HEK293 (cell line): ENCODE results near the gene SHMT2.

Experiments used
- KLF16 ChIP-seq: fragments of 450-650 bp; formaldehyde crosslinking; IDR thresholded peaks from 2 replicates; pipeline ENCODE4 v1.5.1; 2017; ENCODE audit warnings: missing biosample characterization, missing genetic modification characterization
- KLF8 ChIP-seq: fragments of 450-650 bp; formaldehyde crosslinking; IDR thresholded peaks from 2 replicates; pipeline ENCODE4 v1.5.1; 2016; ENCODE audit warnings: missing biosample characterization, missing genetic modification characterization
- KLF9 ChIP-seq: fragments of 450-650 bp; formaldehyde crosslinking; IDR thresholded peaks from 2 replicates; pipeline ENCODE4 v1.5.1; 2016; ENCODE audit warnings: missing biosample characterization, missing genetic modification characterization, low read depth
- SCRT2 ChIP-seq: fragments of 450-650 bp; formaldehyde crosslinking; IDR thresholded peaks from 2 replicates; pipeline ENCODE4 v1.5.1; 2016; ENCODE audit warnings: missing biosample characterization, missing genetic modification characterization
- SP3 ChIP-seq: fragments of 450-650 bp; formaldehyde crosslinking; IDR thresholded peaks from 2 replicates; pipeline ENCODE4 v1.5.1; 2016; ENCODE audit warnings: missing biosample characterization, missing genetic modification characterization
- TRIM28 ChIP-seq: IDR thresholded peaks from 2 replicates; pipeline ENCODE4 v1.6.1; 2011; ENCODE audit warnings: low read length, control low read depth, borderline replicate concordance
- WT1 ChIP-seq: fragments of 450-650 bp; formaldehyde crosslinking; IDR thresholded peaks from 2 replicates; pipeline ENCODE4 v1.5.1; 2016; ENCODE audit warnings: missing biosample characterization, missing genetic modification characterization
- YY2 ChIP-seq: fragments of 450-650 bp; formaldehyde crosslinking; IDR thresholded peaks from 2 replicates; pipeline ENCODE4 v1.5.1; 2016; ENCODE audit warnings: missing biosample characterization, missing genetic modification characterization
- ZBTB17 ChIP-seq: fragments of 450-650 bp; formaldehyde crosslinking; IDR thresholded peaks from 2 replicates; pipeline ENCODE4 v1.5.1; 2016; ENCODE audit warnings: missing biosample characterization, missing genetic modification characterization
- ZBTB20 ChIP-seq: fragments of 450-650 bp; formaldehyde crosslinking; IDR thresholded peaks from 2 replicates; pipeline ENCODE4 v1.5.1; 2016; ENCODE audit warnings: missing biosample characterization, missing genetic modification characterization
- ZBTB48 ChIP-seq: fragments of 450-650 bp; formaldehyde crosslinking; IDR thresholded peaks from 2 replicates; pipeline ENCODE4 v1.5.1; 2016; ENCODE audit warnings: missing biosample characterization, missing genetic modification characterization
- ZBTB8A ChIP-seq: fragments of 450-650 bp; formaldehyde crosslinking; IDR thresholded peaks from 2 replicates; pipeline ENCODE4 v1.5.1; 2016; ENCODE audit warnings: missing biosample characterization, missing genetic modification characterization
- ZEB2 ChIP-seq: fragments of 450-650 bp; formaldehyde crosslinking; IDR thresholded peaks from 2 replicates; pipeline ENCODE4 v1.5.1; 2016; ENCODE audit warnings: missing biosample characterization, missing genetic modification characterization
- ZFP69B ChIP-seq: fragments of 450-650 bp; formaldehyde crosslinking; IDR thresholded peaks from 2 replicates; pipeline ENCODE4 v1.5.1; 2016; ENCODE audit warnings: missing biosample characterization, missing genetic modification characterization
- ZNF157 ChIP-seq: fragments of 450-650 bp; formaldehyde crosslinking; IDR thresholded peaks from 2 replicates; pipeline ENCODE4 v1.5.1; 2016; ENCODE audit warnings: missing biosample characterization, missing genetic modification characterization
- ZNF335 ChIP-seq: fragments of 450-650 bp; formaldehyde crosslinking; conservative IDR thresholded peaks from 2 replicates; pipeline ENCODE4 v1.5.1; 2016; ENCODE audit warnings: missing biosample characterization, missing genetic modification characterization
- ZNF423 ChIP-seq: fragments of 450-650 bp; formaldehyde crosslinking; IDR thresholded peaks from 2 replicates; pipeline ENCODE4 v1.5.1; 2016; ENCODE audit warnings: missing biosample characterization, missing genetic modification characterization
- ZNF610 ChIP-seq: fragments of 450-650 bp; formaldehyde crosslinking; IDR thresholded peaks from 2 replicates; pipeline ENCODE4 v1.5.1; 2016; ENCODE audit warnings: missing biosample characterization, missing genetic modification characterization, borderline replicate concordance
- ZNF623 ChIP-seq: fragments of 450-650 bp; formaldehyde crosslinking; IDR thresholded peaks from 2 replicates; pipeline ENCODE4 v1.5.1; 2016; ENCODE audit warnings: missing biosample characterization, missing genetic modification characterization
- ZNF747 ChIP-seq: fragments of 450-650 bp; formaldehyde crosslinking; IDR thresholded peaks from 2 replicates; pipeline ENCODE4 v1.5.1; 2016; ENCODE audit warnings: missing biosample characterization, missing genetic modification characterization
- TF ChIP-seq, protein P1 (sequence below): fragments of 450-650 bp; formaldehyde crosslinking; IDR thresholded peaks from 2 replicates; pipeline ENCODE4 v1.5.1; 2016; ENCODE audit warnings: missing biosample characterization, missing genetic modification characterization
- TF ChIP-seq, protein P2 (sequence below): fragments of 450-650 bp; formaldehyde crosslinking; IDR thresholded peaks from 2 replicates; pipeline ENCODE4 v1.5.1; 2016; ENCODE audit warnings: missing biosample characterization, missing genetic modification characterization
- TF ChIP-seq, protein P3 (sequence below): fragments of 450-650 bp; formaldehyde crosslinking; IDR thresholded peaks from 2 replicates; pipeline ENCODE4 v1.5.1; 2016; ENCODE audit warnings: missing biosample characterization, missing genetic modification characterization
- TF ChIP-seq, protein P4 (sequence below): fragments of 450-650 bp; formaldehyde crosslinking; IDR thresholded peaks from 2 replicates; pipeline ENCODE4 v1.5.1; 2017; ENCODE audit warnings: missing biosample characterization, missing genetic modification characterization
- TF ChIP-seq, protein P5 (sequence below): fragments of 450-650 bp; formaldehyde crosslinking; IDR thresholded peaks from 2 replicates; pipeline ENCODE4 v1.5.1; 2017; ENCODE audit warnings: missing biosample characterization, mild to moderate bottlenecking, missing genetic modification characterization, moderate library complexity
- TF ChIP-seq, protein P6 (sequence below): fragments of 450-650 bp; formaldehyde crosslinking; IDR thresholded peaks from 2 replicates; pipeline ENCODE4 v1.5.1; 2016; ENCODE audit warnings: missing biosample characterization, missing genetic modification characterization

Gene SHMT2

DNA sequence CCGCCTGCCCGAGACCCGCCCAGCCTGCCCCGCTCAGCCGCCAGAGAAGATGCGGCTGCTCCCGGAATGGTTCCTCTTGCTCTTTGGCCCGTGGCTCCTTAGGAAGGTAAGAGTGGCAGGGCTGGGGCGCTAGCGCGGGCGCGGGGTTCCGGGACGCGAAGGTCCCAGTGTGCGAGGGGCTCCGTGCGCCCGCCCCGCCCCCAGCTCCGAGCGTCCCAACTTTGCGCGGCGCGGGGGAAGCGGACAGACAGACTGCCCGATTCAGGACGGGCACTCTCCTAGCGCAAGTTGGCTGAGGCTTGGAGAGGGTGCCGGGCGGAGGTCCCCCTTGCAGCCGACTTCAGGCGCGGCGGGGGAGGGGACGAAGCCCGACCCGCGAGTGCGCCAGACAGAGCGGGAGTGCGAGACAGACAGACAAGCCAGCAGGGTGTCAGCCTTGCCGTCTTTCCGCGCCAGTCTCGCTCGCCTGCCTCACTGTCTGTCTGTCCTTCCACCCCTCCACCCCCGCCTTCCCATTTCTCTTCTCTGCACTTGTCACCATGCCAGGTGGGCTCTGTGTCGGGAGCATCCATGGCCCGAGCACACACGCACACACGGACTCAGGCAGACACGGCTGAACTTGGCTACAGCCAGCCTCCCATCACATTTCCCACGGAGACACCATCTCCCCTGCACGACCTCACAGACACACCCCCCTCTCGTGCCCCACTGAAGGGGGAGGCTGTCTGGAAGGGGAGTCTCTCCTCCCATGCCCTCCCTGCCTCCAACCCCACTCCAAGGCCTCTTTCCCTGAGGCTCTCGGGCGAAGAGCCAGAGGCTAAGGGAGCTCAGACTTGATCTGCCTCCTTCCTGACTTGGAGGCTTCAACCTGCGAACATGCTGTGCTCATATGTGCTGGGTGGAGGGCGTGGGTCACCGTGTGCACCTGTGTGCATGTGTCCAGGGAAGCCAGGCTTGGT is 12.3 kb upstream of the SHMT2 start (continued):
- TF ChIP-seq, protein P1, sequence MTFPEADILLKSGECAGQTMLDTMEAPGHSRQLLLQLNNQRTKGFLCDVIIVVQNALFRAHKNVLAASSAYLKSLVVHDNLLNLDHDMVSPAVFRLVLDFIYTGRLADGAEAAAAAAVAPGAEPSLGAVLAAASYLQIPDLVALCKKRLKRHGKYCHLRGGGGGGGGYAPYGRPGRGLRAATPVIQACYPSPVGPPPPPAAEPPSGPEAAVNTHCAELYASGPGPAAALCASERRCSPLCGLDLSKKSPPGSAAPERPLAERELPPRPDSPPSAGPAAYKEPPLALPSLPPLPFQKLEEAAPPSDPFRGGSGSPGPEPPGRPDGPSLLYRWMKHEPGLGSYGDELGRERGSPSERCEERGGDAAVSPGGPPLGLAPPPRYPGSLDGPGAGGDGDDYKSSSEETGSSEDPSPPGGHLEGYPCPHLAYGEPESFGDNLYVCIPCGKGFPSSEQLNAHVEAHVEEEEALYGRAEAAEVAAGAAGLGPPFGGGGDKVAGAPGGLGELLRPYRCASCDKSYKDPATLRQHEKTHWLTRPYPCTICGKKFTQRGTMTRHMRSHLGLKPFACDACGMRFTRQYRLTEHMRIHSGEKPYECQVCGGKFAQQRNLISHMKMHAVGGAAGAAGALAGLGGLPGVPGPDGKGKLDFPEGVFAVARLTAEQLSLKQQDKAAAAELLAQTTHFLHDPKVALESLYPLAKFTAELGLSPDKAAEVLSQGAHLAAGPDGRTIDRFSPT (tag by site-specific recombination) = peak; percentile 56
- TF ChIP-seq ZNF335 (tag by site-specific recombination) = peak; percentile 88
- peak; percentile 35; the same call in 1 of the 2 replicates for TF ChIP-seq YY2
- 0 out of 2 replicates have a peak, but pooled peaks have one; percentile 56 for TF ChIP-seq ZNF423 (tag by site-specific recombination)
- peak; percentile 85 for TF ChIP-seq KLF16 (tag by site-specific recombination)
- TF ChIP-seq ZBTB48 (tag by site-specific recombination) = peak; percentile 80
- peak; percentile 88 for TF ChIP-seq ZEB2 (tag by site-specific recombination)
- TF ChIP-seq KLF8 (tag by site-specific recombination) = peak; percentile 58; the same call in 1 of the 2 replicates
- TF ChIP-seq ZBTB17 (tag by site-specific recombination) = peak; percentile 80; the same call in 1 of the 2 replicates
- TF ChIP-seq SP3 = peak; percentile 25
- TF ChIP-seq, protein P2, sequence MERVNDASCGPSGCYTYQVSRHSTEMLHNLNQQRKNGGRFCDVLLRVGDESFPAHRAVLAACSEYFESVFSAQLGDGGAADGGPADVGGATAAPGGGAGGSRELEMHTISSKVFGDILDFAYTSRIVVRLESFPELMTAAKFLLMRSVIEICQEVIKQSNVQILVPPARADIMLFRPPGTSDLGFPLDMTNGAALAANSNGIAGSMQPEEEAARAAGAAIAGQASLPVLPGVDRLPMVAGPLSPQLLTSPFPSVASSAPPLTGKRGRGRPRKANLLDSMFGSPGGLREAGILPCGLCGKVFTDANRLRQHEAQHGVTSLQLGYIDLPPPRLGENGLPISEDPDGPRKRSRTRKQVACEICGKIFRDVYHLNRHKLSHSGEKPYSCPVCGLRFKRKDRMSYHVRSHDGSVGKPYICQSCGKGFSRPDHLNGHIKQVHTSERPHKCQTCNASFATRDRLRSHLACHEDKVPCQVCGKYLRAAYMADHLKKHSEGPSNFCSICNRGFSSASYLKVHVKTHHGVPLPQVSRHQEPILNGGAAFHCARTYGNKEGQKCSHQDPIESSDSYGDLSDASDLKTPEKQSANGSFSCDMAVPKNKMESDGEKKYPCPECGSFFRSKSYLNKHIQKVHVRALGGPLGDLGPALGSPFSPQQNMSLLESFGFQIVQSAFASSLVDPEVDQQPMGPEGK = peak; percentile 83
- no peak for TF ChIP-seq TRIM28
- TF ChIP-seq ZNF623 (tag by site-specific recombination) = no peak
- peak; percentile 86 for TF ChIP-seq KLF9 (tag by site-specific recombination)
- no peak for TF ChIP-seq ZNF747 (tag by site-specific recombination)
- TF ChIP-seq, protein P3, sequence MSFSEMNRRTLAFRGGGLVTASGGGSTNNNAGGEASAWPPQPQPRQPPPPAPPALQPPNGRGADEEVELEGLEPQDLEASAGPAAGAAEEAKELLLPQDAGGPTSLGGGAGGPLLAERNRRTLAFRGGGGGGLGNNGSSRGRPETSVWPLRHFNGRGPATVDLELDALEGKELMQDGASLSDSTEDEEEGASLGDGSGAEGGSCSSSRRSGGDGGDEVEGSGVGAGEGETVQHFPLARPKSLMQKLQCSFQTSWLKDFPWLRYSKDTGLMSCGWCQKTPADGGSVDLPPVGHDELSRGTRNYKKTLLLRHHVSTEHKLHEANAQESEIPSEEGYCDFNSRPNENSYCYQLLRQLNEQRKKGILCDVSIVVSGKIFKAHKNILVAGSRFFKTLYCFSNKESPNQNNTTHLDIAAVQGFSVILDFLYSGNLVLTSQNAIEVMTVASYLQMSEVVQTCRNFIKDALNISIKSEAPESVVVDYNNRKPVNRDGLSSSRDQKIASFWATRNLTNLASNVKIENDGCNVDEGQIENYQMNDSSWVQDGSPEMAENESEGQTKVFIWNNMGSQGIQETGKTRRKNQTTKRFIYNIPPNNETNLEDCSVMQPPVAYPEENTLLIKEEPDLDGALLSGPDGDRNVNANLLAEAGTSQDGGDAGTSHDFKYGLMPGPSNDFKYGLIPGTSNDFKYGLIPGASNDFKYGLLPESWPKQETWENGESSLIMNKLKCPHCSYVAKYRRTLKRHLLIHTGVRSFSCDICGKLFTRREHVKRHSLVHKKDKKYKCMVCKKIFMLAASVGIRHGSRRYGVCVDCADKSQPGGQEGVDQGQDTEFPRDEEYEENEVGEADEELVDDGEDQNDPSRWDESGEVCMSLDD (tag by site-specific recombination) = peak; percentile 84
- peak; percentile 67; the same call in 1 of the 2 replicates for TF ChIP-seq ZNF610 (tag by site-specific recombination)
- TF ChIP-seq, protein P4, sequence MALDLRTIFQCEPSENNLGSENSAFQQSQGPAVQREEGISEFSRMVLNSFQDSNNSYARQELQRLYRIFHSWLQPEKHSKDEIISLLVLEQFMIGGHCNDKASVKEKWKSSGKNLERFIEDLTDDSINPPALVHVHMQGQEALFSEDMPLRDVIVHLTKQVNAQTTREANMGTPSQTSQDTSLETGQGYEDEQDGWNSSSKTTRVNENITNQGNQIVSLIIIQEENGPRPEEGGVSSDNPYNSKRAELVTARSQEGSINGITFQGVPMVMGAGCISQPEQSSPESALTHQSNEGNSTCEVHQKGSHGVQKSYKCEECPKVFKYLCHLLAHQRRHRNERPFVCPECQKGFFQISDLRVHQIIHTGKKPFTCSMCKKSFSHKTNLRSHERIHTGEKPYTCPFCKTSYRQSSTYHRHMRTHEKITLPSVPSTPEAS = peak; percentile 66
- peak; percentile 29; the same call in 1 of the 2 replicates for TF ChIP-seq ZBTB20 (tag by site-specific recombination)
- TF ChIP-seq, protein P5, sequence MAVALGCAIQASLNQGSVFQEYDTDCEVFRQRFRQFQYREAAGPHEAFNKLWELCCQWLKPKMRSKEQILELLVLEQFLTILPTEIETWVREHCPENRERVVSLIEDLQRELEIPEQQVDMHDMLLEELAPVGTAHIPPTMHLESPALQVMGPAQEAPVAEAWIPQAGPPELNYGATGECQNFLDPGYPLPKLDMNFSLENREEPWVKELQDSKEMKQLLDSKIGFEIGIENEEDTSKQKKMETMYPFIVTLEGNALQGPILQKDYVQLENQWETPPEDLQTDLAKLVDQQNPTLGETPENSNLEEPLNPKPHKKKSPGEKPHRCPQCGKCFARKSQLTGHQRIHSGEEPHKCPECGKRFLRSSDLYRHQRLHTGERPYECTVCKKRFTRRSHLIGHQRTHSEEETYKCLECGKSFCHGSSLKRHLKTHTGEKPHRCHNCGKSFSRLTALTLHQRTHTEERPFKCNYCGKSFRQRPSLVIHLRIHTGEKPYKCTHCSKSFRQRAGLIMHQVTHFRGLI = peak; percentile 43; the same call in 1 of the 2 replicates
- TF ChIP-seq WT1 (tag by site-specific recombination) = peak; percentile 98
- TF ChIP-seq SCRT2 (tag by site-specific recombination) = peak; percentile 67
- peak; percentile 79 for TF ChIP-seq ZBTB8A (tag by site-specific recombination)
- TF ChIP-seq ZNF157 (tag by site-specific recombination) = no peak
- TF ChIP-seq ZFP69B (tag by site-specific recombination) = no peak
- TF ChIP-seq, protein P6, sequence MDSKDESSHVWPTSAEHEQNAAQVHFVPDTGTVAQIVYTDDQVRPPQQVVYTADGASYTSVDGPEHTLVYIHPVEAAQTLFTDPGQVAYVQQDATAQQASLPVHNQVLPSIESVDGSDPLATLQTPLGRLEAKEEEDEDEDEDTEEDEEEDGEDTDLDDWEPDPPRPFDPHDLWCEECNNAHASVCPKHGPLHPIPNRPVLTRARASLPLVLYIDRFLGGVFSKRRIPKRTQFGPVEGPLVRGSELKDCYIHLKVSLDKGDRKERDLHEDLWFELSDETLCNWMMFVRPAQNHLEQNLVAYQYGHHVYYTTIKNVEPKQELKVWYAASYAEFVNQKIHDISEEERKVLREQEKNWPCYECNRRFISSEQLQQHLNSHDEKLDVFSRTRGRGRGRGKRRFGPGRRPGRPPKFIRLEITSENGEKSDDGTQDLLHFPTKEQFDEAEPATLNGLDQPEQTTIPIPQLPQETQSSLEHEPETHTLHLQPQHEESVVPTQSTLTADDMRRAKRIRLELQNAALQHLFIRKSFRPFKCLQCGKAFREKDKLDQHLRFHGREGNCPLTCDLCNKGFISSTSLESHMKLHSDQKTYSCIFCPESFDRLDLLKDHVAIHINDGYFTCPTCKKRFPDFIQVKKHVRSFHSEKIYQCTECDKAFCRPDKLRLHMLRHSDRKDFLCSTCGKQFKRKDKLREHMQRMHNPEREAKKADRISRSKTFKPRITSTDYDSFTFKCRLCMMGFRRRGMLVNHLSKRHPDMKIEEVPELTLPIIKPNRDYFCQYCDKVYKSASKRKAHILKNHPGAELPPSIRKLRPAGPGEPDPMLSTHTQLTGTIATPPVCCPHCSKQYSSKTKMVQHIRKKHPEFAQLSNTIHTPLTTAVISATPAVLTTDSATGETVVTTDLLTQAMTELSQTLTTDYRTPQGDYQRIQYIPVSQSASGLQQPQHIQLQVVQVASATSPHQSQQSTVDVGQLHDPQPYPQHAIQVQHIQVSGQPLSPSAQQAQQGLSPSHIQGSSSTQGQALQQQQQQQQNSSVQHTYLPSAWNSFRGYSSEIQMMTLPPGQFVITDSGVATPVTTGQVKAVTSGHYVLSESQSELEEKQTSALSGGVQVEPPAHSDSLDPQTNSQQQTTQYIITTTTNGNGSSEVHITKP (tag by site-specific recombination) = peak; percentile 76
